Liver (tissue), 9 donors: ENCODE results near the gene DBI. TPM values are rescaled to one million over a fixed set of nuclear protein-coding genes. Genes with fewer than 3 reads are reported as not detected.

Source experiments
- DNase-seq: peaks from one replicate; pipeline ENCODE4 v3.0.0-alpha.2; 2017; ENCODE audit warnings: low spot score
- H3K27ac ChIP-seq, 2 donors: one replicate each; pipeline ENCODE4 v1.7.0; 2013; ENCODE audit warnings: inconsistent platforms in 2 of 2, low read length in 2 of 2, control low read depth in 1 of 2, low read depth in 1 of 2, mild to moderate bottlenecking in 1 of 2
- H3K27me3 ChIP-seq, 4 donors: one replicate each; pipeline versions ENCODE4 v1.6.1 to v1.7.0; 2013; ENCODE audit warnings: low read length in 3 of 4, inconsistent platforms in 1 of 4, mild to moderate bottlenecking in 1 of 4, moderate library complexity in 1 of 4; ENCODE audit not compliant: control insufficient read depth in 4 of 4, insufficient read depth in 4 of 4
- H3K36me3 ChIP-seq, 4 donors: one replicate each; pipeline versions ENCODE4 v1.6.1 to v1.7.0; 2013; ENCODE audit warnings: low read length in 3 of 4, mild to moderate bottlenecking in 3 of 4, low read depth in 1 of 4, moderate library complexity in 1 of 4; ENCODE audit not compliant: control insufficient read depth in 4 of 4, insufficient read depth in 3 of 4
- H3K4me1 ChIP-seq, 4 donors: one replicate each; pipeline versions ENCODE4 v1.6.1 to v1.7.0; 2013; ENCODE audit warnings: low read length in 3 of 4, mild to moderate bottlenecking in 3 of 4, moderate library complexity in 1 of 4; ENCODE audit not compliant: control insufficient read depth in 4 of 4, insufficient read depth in 4 of 4
- H3K4me3 ChIP-seq, 3 donors: one replicate each; pipeline versions ENCODE4 v1.6.1 to v1.7.0; 2013; ENCODE audit warnings: low read length in 3 of 3, control low read depth in 1 of 3, low read depth in 1 of 3, mild to moderate bottlenecking in 1 of 3
- H3K9ac ChIP-seq, 2 donors: one replicate each; pipeline ENCODE4 v1.7.0; 2013; ENCODE audit warnings: low read length in 2 of 2, mild to moderate bottlenecking in 2 of 2, moderate library complexity in 2 of 2, control low read depth in 1 of 2, low read depth in 1 of 2
- H3K9me3 ChIP-seq, 4 donors: one replicate each; pipeline versions ENCODE4 v1.6.1 to v1.7.0; 2013; ENCODE audit warnings: low read length in 3 of 4; ENCODE audit not compliant: control insufficient read depth in 4 of 4
- CTCF ChIP-seq: fragments of 150-350 bp; IDR thresholded peaks from 2 replicates; pipeline ENCODE4 v1.5.1; 2017; ENCODE audit warnings: improper control_type of control experiment, low read depth, low read length; ENCODE audit not compliant: missing input control
- EGR1 ChIP-seq, 2 donors: IDR thresholded peaks; 2 replicates each; pipeline ENCODE4 v1.6.1; 2016 to 2018; ENCODE audit warnings: antibody characterized with exemption in 2 of 2, low read depth in 2 of 2
- FOXA1 ChIP-seq: IDR thresholded peaks from 2 replicates; pipeline ENCODE4 v1.6.1; 2016; ENCODE audit warnings: antibody characterized with exemption
- HNF4A ChIP-seq, 2 donors: conservative IDR thresholded peaks; 2 replicates each; pipeline ENCODE4 v1.6.1; 2016; ENCODE audit warnings: antibody characterized with exemption in 2 of 2, mild to moderate bottlenecking in 2 of 2
- JUND ChIP-seq, 2 donors: IDR thresholded peaks; 2 replicates each; pipeline ENCODE4 v1.6.1; 2016; ENCODE audit warnings: antibody characterized with exemption in 2 of 2
- NR2F2 ChIP-seq: IDR thresholded peaks from 2 replicates; pipeline ENCODE4 v1.6.1; 2016; ENCODE audit warnings: antibody characterized with exemption
- RAD21 ChIP-seq, 2 donors: IDR thresholded peaks; 2 replicates each; pipeline ENCODE4 v1.6.1; 2016; ENCODE audit warnings: antibody characterized with exemption in 2 of 2, mild to moderate bottlenecking in 2 of 2
- REST ChIP-seq: IDR thresholded peaks from 2 replicates; pipeline ENCODE4 v1.6.1; 2016; ENCODE audit warnings: antibody characterized with exemption, mild to moderate bottlenecking
- RXRA ChIP-seq, 2 donors: IDR thresholded peaks; 2 replicates each; pipeline ENCODE4 v1.6.1; 2017 to 2018; ENCODE audit warnings: antibody characterized with exemption in 2 of 2, mild to moderate bottlenecking in 1 of 2
- SP1 ChIP-seq: IDR thresholded peaks from 2 replicates; pipeline ENCODE4 v1.6.1; 2018; ENCODE audit warnings: antibody characterized with exemption, mild to moderate bottlenecking
- TAF1 ChIP-seq: conservative IDR thresholded peaks from 2 replicates; pipeline ENCODE4 v1.6.1; 2016; ENCODE audit warnings: antibody characterized with exemption, mild to moderate bottlenecking
- YY1 ChIP-seq: IDR thresholded peaks from 2 replicates; pipeline ENCODE4 v1.6.1; 2016; ENCODE audit warnings: antibody characterized with exemption, mild to moderate bottlenecking
- ZBTB33 ChIP-seq: IDR thresholded peaks from 2 replicates; pipeline ENCODE4 v1.6.1; 2016; ENCODE audit warnings: antibody characterized with exemption
- WGBS: extraction: QIAGEN DNeasy Blood & Tissue Kit; methylation state at CpG from one replicate; pipeline ENCODE4 v1.1.7; 2013; 5-methylcytosine and 5-hydroxymethylcytosine counted together
- polyA plus RNA-seq, 2 donors: library from polyadenylated mRNA; stranded (reverse) in 1 of 2; unstranded in 1 of 2; fragments of 200-250 nt in 1 of 2; fragments of >200 nt in 1 of 2; fragmentation: Nextera tagmentation in 1 of 2; extraction: Ambion mirVana in 1 of 2; gene quantifications; one replicate each; pipeline versions ENCODE4 v1.2.1 to v1.2.3, GENCODE V29; 2013 to 2015
- total RNA-seq, 2 donors: library from RNA; depleted of rRNA; stranded (reverse); fragments of >200 nt; gene quantifications; one replicate each; pipeline ENCODE4 v1.2.3, GENCODE V29; 2014
- TF ChIP-seq, protein P1 (sequence below): IDR thresholded peaks from 2 replicates; pipeline ENCODE4 v1.6.1; 2016; ENCODE audit warnings: antibody characterized with exemption
- donor health status: healthy.
- donor health status: healthy.
- donor health status: healthy.
- donor health status: healthy.
- donor health status: healthy.

The DBI gene
- total and polyA plus RNA-seq, 4 donors, result 134 to 900 (median 356) TPM

DNA sequence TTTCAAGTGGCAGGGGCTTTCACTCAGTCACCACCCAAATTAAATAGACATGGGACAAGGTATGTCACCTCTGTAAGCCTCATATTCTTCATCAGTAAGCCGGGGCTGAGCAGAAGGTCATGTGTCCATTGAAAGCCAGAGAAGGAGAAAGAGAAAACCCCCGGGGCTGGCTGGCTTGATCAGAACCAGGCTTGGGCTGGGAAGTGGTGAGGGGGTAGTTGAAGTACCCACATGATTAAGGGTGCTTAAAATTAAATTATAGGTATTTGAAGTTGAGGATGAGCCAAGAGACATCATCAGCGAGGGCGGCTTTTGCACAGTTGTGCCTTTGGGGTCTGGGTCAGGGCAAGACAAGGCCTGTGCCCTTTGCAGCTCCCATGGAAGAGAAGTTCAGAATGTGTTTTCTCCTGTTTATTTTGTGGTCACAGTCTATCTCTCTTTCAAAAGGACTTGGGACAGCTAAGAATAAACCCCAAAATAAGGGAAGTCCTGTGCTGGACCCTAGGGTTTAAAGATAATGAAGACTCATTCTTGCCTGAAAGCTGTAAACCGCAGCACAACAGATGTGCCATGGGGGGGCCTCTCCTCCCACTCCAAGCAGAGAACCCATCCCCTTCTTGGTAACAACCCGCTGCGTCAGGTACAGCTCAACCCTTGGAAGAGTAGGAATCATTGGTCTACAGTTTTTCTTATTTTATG is 10.7 kb downstream of the DBI start:
- no peaks in the 10 kb centered on the region for H3K4me1 ChIP-seq
- peaks cover 8 to 13% (median 12%) of the 10 kb centered on the region in 4 donors for H3K36me3 ChIP-seq
- TF ChIP-seq RAD21 (IDR thresholded peaks at IDR 0.05) (no peak), SP1 (no peak), REST (no peak), YY1 (no peak), JUND (IDR thresholded peaks at IDR 0.05) (no peak), ZBTB33 (no peak)
- TF ChIP-seq, protein P1, sequence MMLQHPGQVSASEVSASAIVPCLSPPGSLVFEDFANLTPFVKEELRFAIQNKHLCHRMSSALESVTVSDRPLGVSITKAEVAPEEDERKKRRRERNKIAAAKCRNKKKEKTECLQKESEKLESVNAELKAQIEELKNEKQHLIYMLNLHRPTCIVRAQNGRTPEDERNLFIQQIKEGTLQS, result no peak
- WGBS, result 88% methylated on average over 7 of the region's 7 CpGs
- no peak for DNase-seq
- H3K27ac ChIP-seq, result no peak overlapping the region
- H3K4me3 ChIP-seq, result no peak overlapping the region
- H3K9ac ChIP-seq, result no peak overlapping the region
- H3K9me3 ChIP-seq, result no peaks in the 10 kb centered on the region
- H3K27me3 ChIP-seq, result no peaks in the 10 kb centered on the region

DNA sequence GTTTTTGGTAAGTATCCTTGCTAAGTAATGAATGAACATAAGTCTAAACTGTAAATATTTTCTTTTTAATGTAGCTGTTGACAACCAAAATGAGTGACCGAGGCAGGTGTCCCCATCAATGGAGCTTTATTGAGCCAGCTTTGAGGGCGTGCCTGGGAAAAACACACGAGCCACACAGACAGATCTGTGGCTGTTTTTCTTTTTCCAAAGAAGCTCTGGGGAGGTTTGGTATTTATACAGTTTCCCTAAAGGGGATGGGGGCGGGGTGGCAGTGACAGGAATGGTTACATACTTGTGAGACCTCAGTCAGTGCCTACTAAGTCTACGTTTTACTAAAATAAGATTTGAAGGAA is 11.2 kb downstream of the DBI start:
- no peak for TF ChIP-seq YY1
- TF ChIP-seq TAF1, result no peak
- no peak for TF ChIP-seq HNF4A (conservative IDR thresholded peaks at IDR 0.05)
- TF ChIP-seq CTCF, result no peak
- TF ChIP-seq, protein P1, result no peak
- TF ChIP-seq NR2F2, result no peak
- no peak for TF ChIP-seq EGR1 (IDR thresholded peaks at IDR 0.05; ENCODE audit: low read depth in 2 of 2)
- TF ChIP-seq FOXA1, result no peak
- no peak for TF ChIP-seq JUND (IDR thresholded peaks at IDR 0.05)
- no peak for TF ChIP-seq RXRA (IDR thresholded peaks at IDR 0.05)
- 79% methylated on average over 5 of the region's 5 CpGs for WGBS
- Histone ChIP-seq H3K27ac (no peak overlapping the region), H3K4me3 (no peak overlapping the region), H3K9ac (no peak overlapping the region), H3K36me3 (peaks cover 4 to 7% (median 6%) of the 10 kb centered on the region in 4 donors), H3K9me3 (no peaks in the 10 kb centered on the region), H3K4me1 (no peaks in the 10 kb centered on the region), H3K27me3 (no peaks in the 10 kb centered on the region)
- no peak for DNase-seq
